Thyroid gland (tissue), 4 donors: ENCODE results near the gene PKP4.

ENCODE experiments used
- POLR2A ChIP-seq, 2 donors: fragments of 450-650 bp; IDR thresholded peaks; one replicate each; pipeline ENCODE4 v1.6.1; 2017; ENCODE audit warnings: antibody characterized with exemption in 2 of 2, mild to moderate bottlenecking in 2 of 2, moderate library complexity in 1 of 2
- TF ChIP-seq, protein P1 (sequence below), 6 experiments: fragments of 200-600 bp in 3 of 6; fragments of 450-650 bp in 3 of 6; sonication (generic) in 3 of 6; IDR thresholded peaks; one replicate each; pipeline ENCODE4 v1.5.1; 2016 to 2019; ENCODE audit warnings: antibody characterized with exemption in 6 of 6, mild to moderate bottlenecking in 2 of 6, inconsistent platforms in 1 of 6, moderate library complexity in 1 of 6

DNA sequence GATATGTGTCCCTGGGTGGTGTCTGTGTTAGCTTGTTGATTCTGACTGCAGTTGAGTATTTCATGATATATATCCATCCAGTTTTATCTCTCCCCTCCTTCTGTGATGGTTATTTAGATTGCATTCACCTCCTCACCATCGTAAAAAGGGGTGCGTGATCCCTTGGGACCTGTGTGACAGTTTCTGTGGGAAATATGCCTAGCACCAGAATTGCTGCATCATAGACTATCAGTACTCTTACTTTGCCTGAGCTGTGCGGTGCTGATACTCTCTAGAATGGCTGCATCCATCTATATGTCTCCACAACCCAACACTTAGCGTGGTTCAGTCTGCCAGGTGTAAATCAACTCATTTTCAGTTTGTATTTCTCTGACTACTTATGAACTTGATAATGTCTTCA, 34.3 kb downstream of the PKP4 start:
- TF ChIP-seq, protein P1, sequence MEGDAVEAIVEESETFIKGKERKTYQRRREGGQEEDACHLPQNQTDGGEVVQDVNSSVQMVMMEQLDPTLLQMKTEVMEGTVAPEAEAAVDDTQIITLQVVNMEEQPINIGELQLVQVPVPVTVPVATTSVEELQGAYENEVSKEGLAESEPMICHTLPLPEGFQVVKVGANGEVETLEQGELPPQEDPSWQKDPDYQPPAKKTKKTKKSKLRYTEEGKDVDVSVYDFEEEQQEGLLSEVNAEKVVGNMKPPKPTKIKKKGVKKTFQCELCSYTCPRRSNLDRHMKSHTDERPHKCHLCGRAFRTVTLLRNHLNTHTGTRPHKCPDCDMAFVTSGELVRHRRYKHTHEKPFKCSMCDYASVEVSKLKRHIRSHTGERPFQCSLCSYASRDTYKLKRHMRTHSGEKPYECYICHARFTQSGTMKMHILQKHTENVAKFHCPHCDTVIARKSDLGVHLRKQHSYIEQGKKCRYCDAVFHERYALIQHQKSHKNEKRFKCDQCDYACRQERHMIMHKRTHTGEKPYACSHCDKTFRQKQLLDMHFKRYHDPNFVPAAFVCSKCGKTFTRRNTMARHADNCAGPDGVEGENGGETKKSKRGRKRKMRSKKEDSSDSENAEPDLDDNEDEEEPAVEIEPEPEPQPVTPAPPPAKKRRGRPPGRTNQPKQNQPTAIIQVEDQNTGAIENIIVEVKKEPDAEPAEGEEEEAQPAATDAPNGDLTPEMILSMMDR (IDR thresholded peaks at IDR 0.05) = no peak
- no peak for TF ChIP-seq POLR2A (IDR thresholded peaks at IDR 0.05)
